T-helper 2 cell treated with Interferon-gamma antibody and Interleukin-4, amounts not matched to agents 100 ng/mL and 5 ng/mL, for 36 hours (primary cell): ENCODE measurements around the gene SOX13. TPM values are rescaled to one million over a fixed set of nuclear protein-coding genes. Genes with fewer than 3 reads are reported as not detected.

Experiments
- total RNA-seq: library from RNA; stranded (reverse); gene quantifications from 2 replicates; pipeline ENCODE4 v1.2.3, GENCODE V29; 2022

SOX13 gene
- total RNA-seq, 1 donor from 2014 or later = 0.50 TPM

Other genes starting within 250 kb of the SOX13 start
- gene SNRPE, start 211.5 kb upstream of the SOX13 start, total RNA-seq = 177 and 179 TPM in 2 replicates
- 0.16 TPM in 1 of 2 replicates, not detected in the other for gene ETNK2, start 78.9 kb downstream of the SOX13 start, total RNA-seq
- not detected in 2 replicates for gene REN, start 93.2 kb downstream of the SOX13 start, total RNA-seq
- not detected in 2 replicates for gene KISS1, start 123.4 kb downstream of the SOX13 start, total RNA-seq
- not detected in 2 replicates for gene GOLT1A, start 140.9 kb downstream of the SOX13 start, total RNA-seq